T1000 (cell line): ENCODE results near the gene SLC18A3.

Experiments
- DNase-seq: peaks from one replicate; lab custom pipeline; 2025; ENCODE audit warnings: mixed read lengths; lab: John Stamatoyannopoulos, UW

Gene SLC18A3

GRCh38 chr10:49610114-49610457, at the start of gene SLC18A3:
Gene SLC18A3, plus strand, starts transcription at chr10:49610310. Its CDS starts 431 bp downstream, at chr10:49610741.
- DNase-seq = no peak

- DNase-seq = no peak
These were observed 49.6 kb upstream of the SLC18A3 start for GRCh38 chr10:49560526-49560925.

GRCh38 chr10:49562893-49563292, 47.2 kb upstream of the SLC18A3 start:
- DNase-seq = no peak

GRCh38 chr10:49564461-49565009, 45.6 kb upstream of the SLC18A3 start:
- no peak for DNase-seq

GRCh38 chr10:49567810-49568209, 42.3 kb upstream of the SLC18A3 start:
- DNase-seq = no peak

- DNase-seq = no peak
These were observed 41.9 kb upstream of the SLC18A3 start for GRCh38 chr10:49568235-49568634.

- DNase-seq = peak; percentile 40
These were observed 41.0 kb upstream of the SLC18A3 start for GRCh38 chr10:49569031-49569631.

- DNase-seq = no peak
These were observed 38.7 kb upstream of the SLC18A3 start for GRCh38 chr10:49571388-49571787.

- no peak for DNase-seq
These were observed 37.5 kb upstream of the SLC18A3 start for GRCh38 chr10:49572594-49573114.

- no peak for DNase-seq
These were observed 34.5 kb upstream of the SLC18A3 start for GRCh38 chr10:49575489-49576072.

- DNase-seq = no peak
These were observed 32.8 kb upstream of the SLC18A3 start for GRCh38 chr10:49577182-49577925.

- no peak for DNase-seq
These were observed 31.7 kb upstream of the SLC18A3 start for GRCh38 chr10:49578392-49578791.

GRCh38 chr10:49579621-49580020, 30.5 kb upstream of the SLC18A3 start:
- DNase-seq = no peak

GRCh38 chr10:49585387-49585786, 24.7 kb upstream of the SLC18A3 start:
- no peak for DNase-seq

- DNase-seq = no peak
These were observed 22.1 kb upstream of the SLC18A3 start for GRCh38 chr10:49587981-49588380.

GRCh38 chr10:49592726-49593563, 17.2 kb upstream of the SLC18A3 start:
- peak; percentile 27 for DNase-seq

GRCh38 chr10:49593564-49593875, 16.6 kb upstream of the SLC18A3 start:
- DNase-seq = no peak

GRCh38 chr10:49593998-49594397, 16.1 kb upstream of the SLC18A3 start:
- no peak for DNase-seq

GRCh38 chr10:49594594-49594993, 15.5 kb upstream of the SLC18A3 start:
- peak; percentile 36 for DNase-seq

GRCh38 chr10:49595003-49595712, 15.0 kb upstream of the SLC18A3 start:
- no peak for DNase-seq

GRCh38 chr10:49595713-49596492, 14.2 kb upstream of the SLC18A3 start:
- no peak for DNase-seq
